Amniotic stem cell (primary cell): ENCODE measurements around the gene GLT6D1.
"Not testable (repeated sequence)": the region's sequence is repeated elsewhere in the genome, so short reads cannot be mapped to it uniquely, and the experiment has no call there.

ENCODE experiments used
- DNase-seq: peaks from one replicate; lab custom pipeline; 2025; lab: John Stamatoyannopoulos, UW

GLT6D1 gene, protein sequence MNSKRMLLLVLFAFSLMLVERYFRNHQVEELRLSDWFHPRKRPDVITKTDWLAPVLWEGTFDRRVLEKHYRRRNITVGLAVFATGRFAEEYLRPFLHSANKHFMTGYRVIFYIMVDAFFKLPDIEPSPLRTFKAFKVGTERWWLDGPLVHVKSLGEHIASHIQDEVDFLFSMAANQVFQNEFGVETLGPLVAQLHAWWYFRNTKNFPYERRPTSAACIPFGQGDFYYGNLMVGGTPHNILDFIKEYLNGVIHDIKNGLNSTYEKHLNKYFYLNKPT

DNA sequence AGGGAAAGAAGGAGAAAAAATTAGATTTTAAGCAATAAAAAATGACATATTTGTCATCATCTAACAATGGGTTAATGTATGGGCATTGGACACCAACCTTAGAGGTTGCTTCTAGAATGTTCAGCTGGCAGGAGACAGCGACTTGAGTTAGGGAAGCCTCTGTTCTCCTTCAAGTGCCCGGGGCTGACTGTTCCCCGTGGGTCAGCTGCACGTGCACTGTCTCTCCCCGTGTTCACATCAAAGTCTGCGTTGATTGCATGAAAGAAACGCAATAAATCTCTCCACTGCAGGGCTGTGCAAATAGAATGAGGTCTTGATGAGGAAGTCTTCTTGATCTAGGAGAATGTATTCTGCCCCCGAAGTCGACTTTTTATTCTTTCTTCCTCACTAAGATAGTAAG is at the start of gene GLT6D1:
GLT6D1 (minus strand) TSS at position 345 of the 400 bp plus-strand sequence. CDS start 353 bp downstream, outside the sequence.
- no peak for DNase-seq

- DNase-seq, result no peak
Observed at GRCh38 chr9:135689011-135689410, 49.7 kb upstream of the GLT6D1 start.

- DNase-seq, result no peak
Observed at GRCh38 chr9:135687216-135687615, 47.9 kb upstream of the GLT6D1 start.

DNA sequence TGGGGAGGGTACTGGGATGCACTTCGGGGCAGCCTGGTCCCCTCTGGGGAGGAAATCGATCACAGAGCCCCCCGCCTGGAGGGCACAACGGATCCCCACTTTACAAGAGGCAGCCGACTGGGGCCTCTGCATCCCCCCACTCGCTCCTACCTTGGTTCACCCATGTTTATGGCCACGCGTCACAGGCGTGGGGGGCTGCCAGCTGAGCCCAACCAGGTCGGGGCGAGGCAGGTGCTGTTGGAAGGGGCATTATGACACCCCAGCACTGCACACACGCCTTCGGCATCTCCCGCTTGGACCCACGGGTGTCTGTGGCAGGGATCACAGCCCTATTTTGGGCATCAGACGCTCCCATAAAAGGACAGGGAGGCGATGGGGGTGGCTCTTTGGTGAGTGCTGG is 45.4 kb upstream of the GLT6D1 start:
- DNase-seq, result no peak

GRCh38 chr9:135683401-135684034 is 44.2 kb upstream of the GLT6D1 start:
- no peak for DNase-seq

- no peak for DNase-seq
Observed at GRCh38 chr9:135681161-135681560, 41.8 kb upstream of the GLT6D1 start.

GRCh38 chr9:135680056-135680455 is 40.7 kb upstream of the GLT6D1 start:
- no peak for DNase-seq

- DNase-seq, result no peak
Observed at GRCh38 chr9:135678236-135679017, 39.1 kb upstream of the GLT6D1 start.

GRCh38 chr9:135677641-135678168 is 38.4 kb upstream of the GLT6D1 start:
- no peak for DNase-seq

DNA sequence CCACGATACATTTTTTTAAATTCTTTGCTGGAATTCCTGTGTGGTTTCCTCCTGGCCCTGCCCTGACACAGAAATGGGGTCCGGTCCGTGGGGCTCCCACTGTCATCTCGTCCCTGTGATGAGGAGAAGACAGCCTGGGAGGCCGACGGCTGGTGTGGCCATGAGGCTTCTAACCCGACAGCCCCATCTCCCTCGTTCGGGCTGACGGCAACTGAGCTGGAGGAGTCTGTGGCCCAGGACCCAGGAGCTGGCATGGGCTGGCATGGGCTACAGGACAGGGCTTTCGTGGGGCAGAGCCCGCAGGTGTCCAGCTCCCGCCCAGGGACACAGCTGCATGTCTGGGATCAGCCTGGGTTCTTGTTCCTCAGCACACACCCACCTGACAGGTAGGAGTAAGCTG is 37.6 kb upstream of the GLT6D1 start:
- DNase-seq, result no peak

DNA sequence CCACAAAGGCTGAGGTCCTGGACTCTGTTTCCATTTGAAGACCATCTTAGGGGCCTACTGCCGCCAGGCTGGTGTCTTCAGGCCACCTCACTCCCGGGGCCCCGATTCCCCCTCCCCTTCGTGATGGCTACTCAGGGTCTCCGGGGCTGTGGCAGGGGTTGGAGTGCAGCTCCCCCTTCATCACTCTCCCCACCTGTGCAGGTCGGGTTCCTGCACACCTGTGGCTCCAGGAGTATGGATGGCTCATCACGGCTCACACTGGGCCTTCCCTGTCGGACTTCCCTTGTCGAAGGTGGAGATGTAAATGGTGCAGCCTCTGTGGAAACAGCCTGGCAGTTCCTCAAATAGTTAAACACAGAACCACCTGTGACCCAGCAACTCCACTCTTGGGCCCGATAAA is 35.6 kb upstream of the GLT6D1 start:
- no peak for DNase-seq

- DNase-seq, result no peak
Observed at GRCh38 chr9:135673941-135674340, 34.6 kb upstream of the GLT6D1 start.

GRCh38 chr9:135672786-135673185 is 33.4 kb upstream of the GLT6D1 start:
- not testable (repeated sequence) for DNase-seq

GRCh38 chr9:135671591-135672041 is 32.3 kb upstream of the GLT6D1 start:
- DNase-seq, result no peak

GRCh38 chr9:135670721-135671590 is 31.6 kb upstream of the GLT6D1 start:
- no peak for DNase-seq

- no peak for DNase-seq
Observed at GRCh38 chr9:135669616-135670285, 30.4 kb upstream of the GLT6D1 start.

- DNase-seq, result not testable (repeated sequence)
Observed at GRCh38 chr9:135669018-135669417, 29.7 kb upstream of the GLT6D1 start.

GRCh38 chr9:135667463-135668001 is 28.2 kb upstream of the GLT6D1 start:
- DNase-seq, result no peak

GRCh38 chr9:135666534-135667462 is 27.5 kb upstream of the GLT6D1 start:
- no peak for DNase-seq

DNA sequence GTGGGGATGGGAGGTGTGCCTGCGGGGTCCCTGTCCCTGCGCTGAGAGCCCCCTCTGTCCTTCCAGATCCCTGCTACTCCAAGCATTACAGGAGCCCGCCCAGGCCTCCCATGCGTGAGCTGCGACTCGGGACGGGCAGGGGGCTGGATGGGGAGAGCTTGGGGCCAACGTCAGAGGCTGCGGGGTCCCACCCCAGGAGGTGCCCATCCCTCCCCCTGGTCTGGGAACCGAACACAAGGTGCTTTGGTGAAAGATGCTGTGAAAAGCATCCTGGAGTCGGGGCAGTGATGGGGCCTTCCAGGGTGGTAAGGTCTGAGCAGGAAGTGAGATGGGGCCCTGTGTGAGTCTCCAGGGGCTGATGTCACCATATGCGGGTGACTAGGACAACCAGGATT is 26.5 kb upstream of the GLT6D1 start:
- no peak for DNase-seq
